BLaER1 (cell line): ENCODE data around the gene KRTAP11-1.

Experiments used
- H3K27ac ChIP-seq: shearing (Covaris generic); formaldehyde crosslinking; 2 replicates; pipeline ENCODE4 v1.8.1; 2022
- H3K27me3 ChIP-seq: shearing (Covaris generic); formaldehyde crosslinking; 2 replicates; pipeline ENCODE4 v1.8.1; 2022
- H3K36me3 ChIP-seq: shearing (Covaris generic); formaldehyde crosslinking; 2 replicates; pipeline ENCODE4 v1.8.1; 2022
- H3K4me1 ChIP-seq: shearing (Covaris generic); formaldehyde crosslinking; 2 replicates; pipeline ENCODE4 v1.8.1; 2022
- H3K4me2 ChIP-seq: shearing (Covaris generic); formaldehyde crosslinking; 2 replicates; pipeline ENCODE4 v1.8.1; 2022
- H3K4me3 ChIP-seq: shearing (Covaris generic); formaldehyde crosslinking; 2 replicates; pipeline ENCODE4 v1.8.1; 2022
- H3K9ac ChIP-seq: shearing (Covaris generic); formaldehyde crosslinking; 2 replicates; pipeline ENCODE4 v1.8.1; 2022
- H3K9me3 ChIP-seq: shearing (Covaris generic); formaldehyde crosslinking; 2 replicates; pipeline ENCODE4 v1.8.1; 2022
- H4K20me1 ChIP-seq: shearing (Covaris generic); formaldehyde crosslinking; 2 replicates; pipeline ENCODE4 v1.8.1; 2022
- Cebpa-rat ChIP-seq: shearing (Covaris generic); IDR thresholded peaks from 2 replicates; pipeline ENCODE4 v1.8.1; 2022

Gene KRTAP11-1

GRCh38 chr21:30839304-30839703 lies 42.1 kb downstream of the KRTAP11-1 start:
- Histone ChIP-seq H3K4me3 (no peak overlapping the region), H4K20me1 (no peaks in the 10 kb centered on the region), H3K36me3 (no peaks in the 10 kb centered on the region), H3K9me3 (no peaks in the 10 kb centered on the region), H3K27me3 (no peaks in the 10 kb centered on the region), H3K9ac (no peak overlapping the region), H3K27ac (no peak overlapping the region), H3K4me2 (no peak overlapping the region), H3K4me1 (no peaks in the 10 kb centered on the region)
- TF ChIP-seq Cebpa-rat = no peak

- no peaks in the 10 kb centered on the region for H3K27me3 ChIP-seq
- no peaks in the 10 kb centered on the region for H3K4me1 ChIP-seq
- no peaks in the 10 kb centered on the region for H4K20me1 ChIP-seq
- no peak overlapping the region for H3K4me2 ChIP-seq
- H3K9me3 ChIP-seq = no peaks in the 10 kb centered on the region
- no peaks in the 10 kb centered on the region for H3K36me3 ChIP-seq
- H3K9ac ChIP-seq = no peak overlapping the region
- H3K27ac ChIP-seq = no peak overlapping the region
- TF ChIP-seq Cebpa-rat = no peak
- H3K4me3 ChIP-seq = no peak overlapping the region
Observed at GRCh38 chr21:30838536-30838935, 42.8 kb downstream of the KRTAP11-1 start.

- H3K27me3 ChIP-seq = no peaks in the 10 kb centered on the region
- H3K9me3 ChIP-seq = no peaks in the 10 kb centered on the region
- no peaks in the 10 kb centered on the region for H4K20me1 ChIP-seq
- no peaks in the 10 kb centered on the region for H3K4me1 ChIP-seq
- no peak for TF ChIP-seq Cebpa-rat
- no peak overlapping the region for H3K4me2 ChIP-seq
- H3K27ac ChIP-seq = no peak overlapping the region
- H3K4me3 ChIP-seq = no peak overlapping the region
- no peak overlapping the region for H3K9ac ChIP-seq
- H3K36me3 ChIP-seq = no peaks in the 10 kb centered on the region
Observed at GRCh38 chr21:30831194-30831765, 50.1 kb downstream of the KRTAP11-1 start.
